ENCODE results near the gene WDR88. TPM values are rescaled to one million over a fixed set of nuclear protein-coding genes. Genes with fewer than 3 reads are reported as not detected.
A peak's percentile ranks its signal among the peaks of the same experiment; 100 is the strongest.

WDR88 gene
- total RNA-seq, 1 donor from 2014 or later: not detected

GRCh38 chr19:33110137-33110910, 21.6 kb upstream of the WDR88 start:
- no peak overlapping the region for H3K4me3 ChIP-seq (ENCODE audit: low read depth, low read length)
- TF ChIP-seq CTCF (conservative IDR thresholded peaks at IDR 0.05; ENCODE audit: low read depth, low read length): no peak
- DNase-seq (ENCODE audit: low read depth): peak; percentile 43

- H3K4me3 ChIP-seq (ENCODE audit: low read depth, low read length): no peak overlapping the region
- TF ChIP-seq CTCF (conservative IDR thresholded peaks at IDR 0.05; ENCODE audit: low read depth, low read length): no peak
- DNase-seq (ENCODE audit: low read depth): no peak
These were observed 20.3 kb upstream of the WDR88 start for GRCh38 chr19:33111587-33111986.

GRCh38 chr19:33114312-33114711, 17.6 kb upstream of the WDR88 start:
- no peak for TF ChIP-seq CTCF (conservative IDR thresholded peaks at IDR 0.05; ENCODE audit: low read depth, low read length)
- no peak for DNase-seq (ENCODE audit: low read depth)
- no peak overlapping the region for H3K4me3 ChIP-seq (ENCODE audit: low read depth, low read length)

GRCh38 chr19:33117501-33117900, 14.4 kb upstream of the WDR88 start:
- no peak for TF ChIP-seq CTCF (conservative IDR thresholded peaks at IDR 0.05; ENCODE audit: low read depth, low read length)
- no peak overlapping the region for H3K4me3 ChIP-seq (ENCODE audit: low read depth, low read length)
- DNase-seq (ENCODE audit: low read depth): no peak

GRCh38 chr19:33118643-33119042, 13.3 kb upstream of the WDR88 start:
- H3K4me3 ChIP-seq (ENCODE audit: low read depth, low read length): no peak overlapping the region
- DNase-seq (ENCODE audit: low read depth): no peak
- no peak for TF ChIP-seq CTCF (conservative IDR thresholded peaks at IDR 0.05; ENCODE audit: low read depth, low read length)

GRCh38 chr19:33124207-33125098, 7.5 kb upstream of the WDR88 start:
- H3K4me3 ChIP-seq (ENCODE audit: low read depth, low read length): no peak overlapping the region
- no peak for DNase-seq (ENCODE audit: low read depth)
- TF ChIP-seq CTCF (conservative IDR thresholded peaks at IDR 0.05; ENCODE audit: low read depth, low read length): no peak

Measured in epithelial cell of proximal tubule (primary cell).